Measurements from ENCODE around the gene PHLDA3. TPM values are rescaled to one million over a fixed set of nuclear protein-coding genes. Genes with fewer than 3 reads are reported as not detected.
A peak's percentile ranks its signal among the peaks of the same experiment; 100 is the strongest.

The PHLDA3 gene
- total RNA-seq, 1 donor from 2014 or later, result 1.9 TPM

GRCh38 chr1:201503397-201504176 is 34.6 kb upstream of the PHLDA3 start:
- no peak overlapping the region for H3K4me3 ChIP-seq
- H4K20me1 ChIP-seq (ENCODE audit: low read depth), result no peaks in the 10 kb centered on the region
- H3K9ac ChIP-seq, result no peak overlapping the region
- Mint-ChIP-seq H3K4me1 (peaks cover 52% of the 10 kb centered on the region), H3K36me3 (no peaks in the 10 kb centered on the region), H3K27ac (peak overlapping the region; percentile 98), H3K27me3 (ENCODE audit: insufficient read depth, low read depth) (peaks cover 7% of the 10 kb centered on the region), H3K9me3 (no peaks in the 10 kb centered on the region), H3K4me3 (peak overlapping the region; percentile 52)
- H3K79me2 ChIP-seq (ENCODE audit: low read depth), result no peaks in the 10 kb centered on the region
- H3K36me3 ChIP-seq, result no peaks in the 10 kb centered on the region
- DNase-seq (ENCODE audit: low spot score), result peak; percentile 37
- peaks cover 43% of the 10 kb centered on the region for H3K4me1 ChIP-seq
- H3F3A ChIP-seq (ENCODE audit: low read depth), result peaks cover 36% of the 10 kb centered on the region
- H3K9me3 ChIP-seq (ENCODE audit: low read depth), result no peaks in the 10 kb centered on the region
- H3K27ac ChIP-seq, result no peak overlapping the region
- peaks cover 29% of the 10 kb centered on the region for H3K27me3 ChIP-seq
- no peak overlapping the region for H2AFZ ChIP-seq (replicated peaks)
- TF ChIP-seq EZH2 (IDR thresholded peaks at IDR 0.05) (no peak), CTCF (IDR thresholded peaks at IDR 0.05) (no peak), EZH2phosphoT487 (IDR thresholded peaks at IDR 0.05) (no peak)
- peak overlapping the region; percentile 19 for H3K4me2 ChIP-seq

DNA sequence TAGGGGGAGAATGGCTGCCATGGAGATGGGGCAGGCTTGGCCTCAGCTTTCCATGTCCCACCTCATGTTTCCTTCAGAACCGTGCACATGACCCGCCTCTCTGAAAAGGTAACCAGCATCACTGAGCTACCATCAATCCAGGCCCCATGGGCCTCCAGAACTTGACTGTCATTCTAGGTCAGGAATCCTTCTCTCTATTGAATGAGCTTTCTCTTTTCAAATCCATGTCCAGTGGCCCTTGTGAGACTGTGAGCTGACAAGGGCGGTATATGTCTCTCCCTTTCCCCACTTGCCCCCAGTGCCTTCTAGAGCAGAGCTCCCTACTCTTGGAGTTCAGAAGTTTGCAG is 33.5 kb upstream of the PHLDA3 start:
- H3K79me2 ChIP-seq (ENCODE audit: low read depth), result no peaks in the 10 kb centered on the region
- H3K27ac Mint-ChIP-seq, result no peak overlapping the region

DNA sequence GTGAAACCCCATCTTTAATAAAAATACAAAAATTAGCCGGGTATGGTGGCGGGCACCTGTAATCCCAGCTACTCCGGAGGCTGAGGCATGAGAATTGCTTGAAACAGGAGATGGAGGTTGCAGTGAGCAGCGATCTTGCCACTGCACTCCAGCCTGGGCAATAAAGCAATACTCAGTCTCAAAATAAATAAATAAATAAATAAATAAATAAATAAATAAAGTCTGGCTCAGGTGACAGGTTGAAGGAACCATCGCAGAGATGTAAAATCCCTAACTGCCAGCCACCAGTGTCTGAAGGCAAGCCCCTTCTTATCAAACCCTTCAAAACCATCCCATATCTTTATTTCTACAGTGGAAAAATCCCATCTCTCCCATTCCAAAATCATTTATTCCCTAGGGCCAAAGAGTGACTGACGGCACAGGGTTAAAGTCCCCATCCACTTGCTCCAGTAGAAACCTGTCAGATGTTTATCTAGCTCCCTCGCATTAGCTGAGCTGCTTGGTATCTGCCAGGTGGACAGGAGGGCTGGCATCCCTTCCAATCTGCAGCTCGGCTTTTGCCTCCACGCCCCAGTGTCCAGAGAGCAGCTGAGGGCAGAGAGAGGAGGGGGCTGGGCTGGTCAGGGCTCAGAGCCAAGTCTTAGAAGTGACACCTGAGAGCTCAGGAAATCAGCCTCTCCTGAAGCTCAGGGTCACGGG is 33.0 kb upstream of the PHLDA3 start:
- Mint-ChIP-seq H3K4me1 (peaks cover 52% of the 10 kb centered on the region), H3K4me3 (no peak overlapping the region), H3K36me3 (no peaks in the 10 kb centered on the region), H3K27me3 (ENCODE audit: insufficient read depth, low read depth) (peaks cover 9% of the 10 kb centered on the region), H3K27ac (peak overlapping the region; percentile 12), H3K9me3 (no peaks in the 10 kb centered on the region)
- Histone ChIP-seq H3K4me1 (peaks cover 43% of the 10 kb centered on the region), H4K20me1 (ENCODE audit: low read depth) (no peaks in the 10 kb centered on the region), H2AFZ (replicated peaks) (no peak overlapping the region), H3K27me3 (peaks cover 13% of the 10 kb centered on the region), H3K4me2 (no peak overlapping the region), H3K79me2 (ENCODE audit: low read depth) (no peaks in the 10 kb centered on the region), H3K36me3 (no peaks in the 10 kb centered on the region), H3K9ac (no peak overlapping the region), H3K9me3 (ENCODE audit: low read depth) (no peaks in the 10 kb centered on the region), H3F3A (ENCODE audit: low read depth) (peaks cover 36% of the 10 kb centered on the region), H3K27ac (no peak overlapping the region), H3K4me3 (no peak overlapping the region)
- no peak for DNase-seq (ENCODE audit: low spot score)
- TF ChIP-seq EZH2phosphoT487 (IDR thresholded peaks at IDR 0.05) (no peak), CTCF (IDR thresholded peaks at IDR 0.05) (no peak), EZH2 (IDR thresholded peaks at IDR 0.05) (no peak)

More for the DNA sequence above, 33.5 kb upstream of the PHLDA3 start:
- Histone ChIP-seq H3K4me1 (peaks cover 43% of the 10 kb centered on the region), H3K36me3 (no peaks in the 10 kb centered on the region), H3K9me3 (ENCODE audit: low read depth) (no peaks in the 10 kb centered on the region), H3K27me3 (peaks cover 18% of the 10 kb centered on the region), H3K4me3 (no peak overlapping the region), H3K4me2 (no peak overlapping the region), H3K9ac (no peak overlapping the region), H3K27ac (no peak overlapping the region), H3F3A (ENCODE audit: low read depth) (peaks cover 36% of the 10 kb centered on the region), H2AFZ (replicated peaks) (no peak overlapping the region), H4K20me1 (ENCODE audit: low read depth) (no peaks in the 10 kb centered on the region)
- Mint-ChIP-seq H3K4me3 (peak overlapping the region; percentile 39), H3K27me3 (ENCODE audit: insufficient read depth, low read depth) (peaks cover 9% of the 10 kb centered on the region), H3K9me3 (no peaks in the 10 kb centered on the region), H3K4me1 (peaks cover 52% of the 10 kb centered on the region), H3K36me3 (no peaks in the 10 kb centered on the region)
- no peak for DNase-seq (ENCODE audit: low spot score)
- TF ChIP-seq EZH2phosphoT487 (IDR thresholded peaks at IDR 0.05) (no peak), CTCF (IDR thresholded peaks at IDR 0.05) (no peak), EZH2 (IDR thresholded peaks at IDR 0.05) (no peak)

All from neural progenitor cell (in vitro differentiated cells).